NCI-H226 (cell line): ENCODE results near the gene CALU.
A peak's percentile ranks its signal among the peaks of the same experiment; 100 is the strongest.

Source experiments
- DNase-seq: peaks from one replicate; pipeline ENCODE4 v3.0.0-alpha.2; 2015

CALU gene

GRCh38 chr7:128790315-128791041, 51.3 kb downstream of the CALU start:
- no peak for DNase-seq

GRCh38 chr7:128791121-128791971, 52.2 kb downstream of the CALU start, which contains the start of gene CCDC136:
Gene CCDC136 (plus strand): TSS chr7:128791968. CDS start chr7:128792412, 444 bp downstream.
- DNase-seq = peak; percentile 33

- no peak for DNase-seq
These were observed 52.8 kb downstream of the CALU start for GRCh38 chr7:128791972-128792327.

- DNase-seq = no peak
These were observed 53.5 kb downstream of the CALU start for GRCh38 chr7:128792471-128793180.

- no peak for DNase-seq
These were observed 54.0 kb downstream of the CALU start for GRCh38 chr7:128793181-128793547.

- DNase-seq = no peak
These were observed 54.9 kb downstream of the CALU start for GRCh38 chr7:128794020-128794419.

GRCh38 chr7:128794436-128794835, 55.3 kb downstream of the CALU start:
- DNase-seq = no peak

- no peak for DNase-seq
These were observed 56.0 kb downstream of the CALU start for GRCh38 chr7:128795129-128795528.

GRCh38 chr7:128796327-128796726, 57.2 kb downstream of the CALU start:
- no peak for DNase-seq

GRCh38 chr7:128799451-128799850, 60.3 kb downstream of the CALU start:
- no peak for DNase-seq

GRCh38 chr7:128800567-128800966, 61.4 kb downstream of the CALU start:
- DNase-seq = no peak

GRCh38 chr7:128801003-128801402, 61.8 kb downstream of the CALU start:
- DNase-seq = no peak

GRCh38 chr7:128801667-128802418, 62.7 kb downstream of the CALU start:
- DNase-seq = no peak

GRCh38 chr7:128804484-128804883, 65.3 kb downstream of the CALU start:
- no peak for DNase-seq

- DNase-seq = no peak
These were observed 66.1 kb downstream of the CALU start for GRCh38 chr7:128805225-128805624.

GRCh38 chr7:128807191-128807590, 68.0 kb downstream of the CALU start:
- no peak for DNase-seq

- no peak for DNase-seq
These were observed 70.2 kb downstream of the CALU start for GRCh38 chr7:128809363-128809762.

GRCh38 chr7:128810473-128810872, 71.3 kb downstream of the CALU start:
- no peak for DNase-seq

GRCh38 chr7:128810997-128811396, 71.8 kb downstream of the CALU start:
- DNase-seq = no peak

GRCh38 chr7:128811631-128812430, 72.7 kb downstream of the CALU start:
- no peak for DNase-seq

GRCh38 chr7:128812514-128813168, 73.5 kb downstream of the CALU start:
- peak; percentile 15 for DNase-seq
